Sigmoid colon (tissue), 3 donors: ENCODE results near the gene SPIRE1.

Experiments
- CTCF ChIP-seq, 4 experiments: fragments of 450-650 bp in 3 of 4; fragments of 200-600 bp in 1 of 4; IDR thresholded peaks; one replicate each; pipeline ENCODE4 v1.5.1; 2016 to 2019; ENCODE audit warnings: antibody characterized with exemption in 4 of 4, mild to moderate bottlenecking in 3 of 4, moderate library complexity in 2 of 4
- POLR2A ChIP-seq, 2 donors: fragments of 450-650 bp; IDR thresholded peaks; one replicate each; pipeline ENCODE4 v1.6.1; 2016; ENCODE audit warnings: antibody characterized with exemption in 2 of 2, mild to moderate bottlenecking in 2 of 2, moderate library complexity in 2 of 2

GRCh38 chr18:12595571-12596255, 62.2 kb downstream of the SPIRE1 start:
- TF ChIP-seq CTCF (IDR thresholded peaks at IDR 0.05) = no peak
- no peak for TF ChIP-seq POLR2A (IDR thresholded peaks at IDR 0.05)
